ENCODE measurements around the gene VGLL4. TPM values are rescaled to one million over a fixed set of nuclear protein-coding genes. Genes with fewer than 3 reads are reported as not detected.

Gene VGLL4
- total RNA-seq, 2 experiments from 2014 or later, result 36.1 to 74.5 TPM

DNA sequence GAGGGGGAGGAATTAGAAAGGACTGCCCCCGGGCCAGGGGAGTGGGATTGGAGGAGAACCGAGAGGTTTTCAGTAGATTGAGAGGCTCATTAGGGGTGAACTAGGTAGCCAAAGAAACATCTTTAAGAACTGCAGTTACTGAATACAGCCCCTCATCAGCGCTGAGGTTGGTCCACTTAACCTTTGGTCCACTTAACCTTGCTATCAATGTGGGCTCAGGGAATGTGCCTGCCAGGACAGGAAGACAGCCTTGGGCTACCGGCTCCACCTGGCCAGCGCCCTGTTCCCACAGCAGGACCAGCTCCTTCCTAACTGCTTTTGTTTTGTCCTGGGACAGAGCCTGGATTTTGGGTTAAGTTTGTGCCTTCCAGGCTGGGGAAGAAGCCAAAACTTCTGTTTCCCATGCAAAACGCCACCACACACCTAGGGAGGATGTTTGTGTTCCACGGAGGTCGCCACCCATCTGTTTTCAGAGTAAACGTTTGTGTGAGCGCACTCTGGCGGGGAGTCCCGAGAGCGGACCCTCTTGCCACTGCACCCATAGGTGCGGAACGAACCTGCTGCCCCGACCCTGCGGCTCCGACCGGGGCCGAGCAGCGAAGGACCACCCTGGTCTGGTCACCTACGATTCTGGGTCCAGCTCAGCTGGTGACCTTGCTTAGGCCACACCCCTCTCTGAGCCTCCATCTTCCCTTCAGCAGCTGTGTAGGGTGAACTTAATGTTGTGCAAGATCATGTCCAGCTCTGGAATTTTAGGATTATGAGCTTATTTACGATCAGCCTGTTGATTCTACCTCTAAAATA lies 107.4 kb downstream of the VGLL4 start:
- H3K9me3 ChIP-seq (ENCODE audit: low read length), result no peaks in the 10 kb centered on the region
- TF ChIP-seq, protein P1, sequence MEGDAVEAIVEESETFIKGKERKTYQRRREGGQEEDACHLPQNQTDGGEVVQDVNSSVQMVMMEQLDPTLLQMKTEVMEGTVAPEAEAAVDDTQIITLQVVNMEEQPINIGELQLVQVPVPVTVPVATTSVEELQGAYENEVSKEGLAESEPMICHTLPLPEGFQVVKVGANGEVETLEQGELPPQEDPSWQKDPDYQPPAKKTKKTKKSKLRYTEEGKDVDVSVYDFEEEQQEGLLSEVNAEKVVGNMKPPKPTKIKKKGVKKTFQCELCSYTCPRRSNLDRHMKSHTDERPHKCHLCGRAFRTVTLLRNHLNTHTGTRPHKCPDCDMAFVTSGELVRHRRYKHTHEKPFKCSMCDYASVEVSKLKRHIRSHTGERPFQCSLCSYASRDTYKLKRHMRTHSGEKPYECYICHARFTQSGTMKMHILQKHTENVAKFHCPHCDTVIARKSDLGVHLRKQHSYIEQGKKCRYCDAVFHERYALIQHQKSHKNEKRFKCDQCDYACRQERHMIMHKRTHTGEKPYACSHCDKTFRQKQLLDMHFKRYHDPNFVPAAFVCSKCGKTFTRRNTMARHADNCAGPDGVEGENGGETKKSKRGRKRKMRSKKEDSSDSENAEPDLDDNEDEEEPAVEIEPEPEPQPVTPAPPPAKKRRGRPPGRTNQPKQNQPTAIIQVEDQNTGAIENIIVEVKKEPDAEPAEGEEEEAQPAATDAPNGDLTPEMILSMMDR (conservative IDR thresholded peaks at IDR 0.05; ENCODE audit: low read length), result no peak
- TF ChIP-seq EZH2phosphoT487 (IDR thresholded peaks at IDR 0.05; ENCODE audit: borderline replicate concordance, low read depth, low read length), result no peak

DNA sequence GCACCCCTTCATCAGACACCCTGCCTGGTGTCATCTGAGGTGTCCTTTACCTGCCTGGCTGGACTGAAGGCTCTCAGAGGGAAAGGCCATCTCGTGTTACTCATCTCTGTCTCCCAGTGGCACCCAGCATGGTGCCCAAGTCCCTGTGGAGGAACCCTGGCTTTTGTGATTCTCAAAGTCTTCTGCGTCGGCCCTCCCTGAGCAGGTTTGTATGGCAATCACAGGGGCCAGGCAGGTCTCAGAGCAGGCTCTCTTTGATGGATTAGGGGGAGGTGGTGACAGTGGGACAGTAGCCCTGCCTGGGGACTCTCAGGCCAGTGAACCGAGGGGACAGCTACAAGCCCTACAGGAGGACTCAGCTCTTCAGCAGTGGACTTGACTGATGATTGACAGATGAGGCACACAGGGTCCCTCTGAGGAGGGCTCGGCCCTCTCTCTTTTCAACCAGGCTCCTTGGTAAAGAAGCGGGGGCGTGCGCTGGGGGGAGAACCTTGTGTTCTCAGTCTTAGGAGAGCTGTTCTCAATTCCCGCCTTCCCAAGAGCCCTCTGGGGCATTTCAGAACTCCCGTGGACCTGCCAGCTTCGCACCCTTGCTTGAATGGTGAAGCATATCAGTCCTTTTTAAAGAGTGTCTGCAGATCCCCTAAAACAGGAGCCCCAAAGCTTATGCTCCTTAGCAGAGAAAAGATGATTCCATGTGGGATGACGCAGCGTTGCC lies 108.3 kb downstream of the VGLL4 start:
- Histone ChIP-seq H3K79me2 (ENCODE audit: insufficient read depth, low read depth, low read length) (no peaks in the 10 kb centered on the region), H3K9me2 (ENCODE audit: insufficient read depth, low read length) (no peaks in the 10 kb centered on the region), H4K20me1 (ENCODE audit: insufficient read depth, low read length) (no peaks in the 10 kb centered on the region), H3K27ac (ENCODE audit: low read depth, low read length, poor library complexity, severe bottlenecking) (no peak overlapping the region), H3K9me3 (ENCODE audit: low read length) (no peaks in the 10 kb centered on the region), H3K4me3 (ENCODE audit: low read depth, low read length, poor library complexity, severe bottlenecking) (no peak overlapping the region), H2AFZ (ENCODE audit: low read length) (no peak overlapping the region), H3K4me1 (ENCODE audit: insufficient read depth, low read length, poor library complexity, severe bottlenecking) (no peaks in the 10 kb centered on the region), H3K36me3 (ENCODE audit: insufficient read depth, low read length) (no peaks in the 10 kb centered on the region), H3K4me2 (ENCODE audit: low read length) (no peak overlapping the region)
- TF ChIP-seq EZH2phosphoT487 (IDR thresholded peaks at IDR 0.05; ENCODE audit: borderline replicate concordance, low read depth, low read length), result no peak
- TF ChIP-seq, protein P1 (conservative IDR thresholded peaks at IDR 0.05; ENCODE audit: low read length), result no peak
- no TSS peak for BruUV-seq (replicated peaks)
- intact Hi-C loops (cut with micrococcal nuclease; ENCODE audit: unreplicated experiment), result no loop called here
- CTCF ChIA-PET (ENCODE audit: unreplicated experiment), result no interaction called here
- POLR2A ChIA-PET, result no interaction called here
- no peak for DNase-seq (ENCODE audit: low spot score)

More for the DNA sequence above, 107.4 kb downstream of the VGLL4 start:
- H3K4me3 ChIP-seq (ENCODE audit: low read depth, low read length, poor library complexity, severe bottlenecking), result no peak overlapping the region
- no peaks in the 10 kb centered on the region for H3K36me3 ChIP-seq (ENCODE audit: insufficient read depth, low read length)
- no peak overlapping the region for H2AFZ ChIP-seq (ENCODE audit: low read length)
- DNase-seq (ENCODE audit: low spot score), result no peak
- POLR2A ChIA-PET, result interaction anchor here (0.5 to 1.1 kb wide), 2 partner anchors 26 to 30 kb away, joined by 3 to 6 read pairs; no protein-coding TSS in a partner anchor
- no peaks in the 10 kb centered on the region for H3K4me1 ChIP-seq (ENCODE audit: insufficient read depth, low read length, poor library complexity, severe bottlenecking)
- no peak overlapping the region for H3K4me2 ChIP-seq (ENCODE audit: low read length)
- H3K79me2 ChIP-seq (ENCODE audit: insufficient read depth, low read depth, low read length), result no peaks in the 10 kb centered on the region
- H3K27ac ChIP-seq (ENCODE audit: low read depth, low read length, poor library complexity, severe bottlenecking), result no peak overlapping the region
- intact Hi-C loops (cut with micrococcal nuclease; ENCODE audit: unreplicated experiment), result no loop called here
- CTCF ChIA-PET (ENCODE audit: unreplicated experiment), result no interaction called here
- no peaks in the 10 kb centered on the region for H4K20me1 ChIP-seq (ENCODE audit: insufficient read depth, low read length)
- no peaks in the 10 kb centered on the region for H3K9me2 ChIP-seq (ENCODE audit: insufficient read depth, low read length)
- BruUV-seq (replicated peaks), result no TSS peak

DNA sequence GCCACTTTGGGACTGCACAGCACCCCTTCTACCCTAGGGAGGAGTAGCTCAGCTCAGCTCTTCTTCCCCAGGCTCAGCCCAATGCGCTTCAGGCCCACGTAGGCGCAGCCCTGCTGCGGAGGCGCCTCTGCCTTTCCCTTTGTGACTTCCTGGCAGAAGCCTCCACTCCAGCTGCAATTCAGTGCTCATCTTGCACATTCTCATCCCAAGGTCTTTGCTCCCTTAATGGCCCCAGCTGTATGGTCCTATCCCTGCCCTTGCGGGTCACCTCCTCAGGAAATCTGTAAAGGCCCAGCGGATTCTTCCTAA lies 109.0 kb downstream of the VGLL4 start:
- Histone ChIP-seq H3K4me3 (ENCODE audit: low read depth, low read length, poor library complexity, severe bottlenecking) (no peak overlapping the region), H3K9me2 (ENCODE audit: insufficient read depth, low read length) (no peaks in the 10 kb centered on the region), H3K9me3 (ENCODE audit: low read length) (no peaks in the 10 kb centered on the region), H4K20me1 (ENCODE audit: insufficient read depth, low read length) (no peaks in the 10 kb centered on the region), H3K4me1 (ENCODE audit: insufficient read depth, low read length, poor library complexity, severe bottlenecking) (no peaks in the 10 kb centered on the region), H3K27ac (ENCODE audit: low read depth, low read length, poor library complexity, severe bottlenecking) (no peak overlapping the region), H3K79me2 (ENCODE audit: insufficient read depth, low read depth, low read length) (no peaks in the 10 kb centered on the region), H2AFZ (ENCODE audit: low read length) (no peak overlapping the region), H3K4me2 (ENCODE audit: low read length) (no peak overlapping the region), H3K36me3 (ENCODE audit: insufficient read depth, low read length) (no peaks in the 10 kb centered on the region)
- ChIA-PET POLR2A (no interaction called here), CTCF (ENCODE audit: unreplicated experiment) (no interaction called here)
- no peak for TF ChIP-seq EZH2phosphoT487 (IDR thresholded peaks at IDR 0.05; ENCODE audit: borderline replicate concordance, low read depth, low read length)
- TF ChIP-seq, protein P1 (conservative IDR thresholded peaks at IDR 0.05; ENCODE audit: low read length), result no peak
- no peak for DNase-seq (ENCODE audit: low spot score)
- BruUV-seq (replicated peaks), result no TSS peak
- intact Hi-C loops (cut with micrococcal nuclease; ENCODE audit: unreplicated experiment), result no loop called here

Data from OCI-LY7 (cell line).